ENCODE measurements around the gene TSEN2. TPM values are rescaled to one million over a fixed set of nuclear protein-coding genes. Genes with fewer than 3 reads are reported as not detected.

Gene TSEN2
- total and polyA plus RNA-seq, 2 of the 13 experiments (the other 11 are each of a cell fraction or from before 2014, with no cell fraction given), result 11.0 to 17.3 TPM

DNA sequence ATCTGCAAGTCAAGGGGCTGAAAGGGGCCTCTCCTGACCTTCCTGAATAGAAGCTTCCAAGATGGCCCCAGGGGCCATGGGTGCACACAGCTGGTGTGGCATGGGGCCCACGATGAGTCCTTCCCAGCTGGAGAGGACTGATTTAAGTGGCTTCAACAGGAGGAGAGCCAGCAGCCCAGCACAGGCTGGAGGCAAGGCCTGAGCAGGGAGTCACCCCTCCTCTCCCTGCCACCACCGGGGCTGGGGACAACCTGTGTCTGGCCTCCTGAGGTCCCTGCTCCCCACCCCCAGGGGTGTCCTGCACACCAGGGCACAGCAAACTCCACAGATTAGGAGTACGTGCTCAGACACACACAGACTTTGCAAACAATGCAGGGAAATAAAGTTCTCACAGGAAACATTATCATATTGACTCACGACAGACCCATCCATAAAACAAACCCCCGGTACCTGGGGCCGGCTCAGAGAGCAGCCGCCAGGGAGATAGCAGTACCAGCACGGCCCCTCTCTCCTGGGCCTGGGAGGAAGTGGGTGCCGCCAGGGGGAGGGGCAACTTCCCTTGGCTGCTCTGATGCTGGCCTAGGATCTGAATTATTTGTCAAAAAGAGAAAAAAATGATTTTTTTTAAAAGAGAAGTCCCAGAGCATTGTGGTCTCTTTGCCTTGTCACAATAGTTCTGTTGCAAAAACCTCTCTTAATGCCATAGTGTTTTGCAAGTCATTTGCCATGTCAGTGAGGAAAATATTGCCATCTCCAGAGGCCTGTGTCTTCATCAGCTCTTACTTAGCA is 21.9 kb upstream of the TSEN2 start (continued):
- no peak for TF ChIP-seq ZBTB40 (IDR thresholded peaks at IDR 0.05)
- TF ChIP-seq ZBTB40 (CRISPR knock-in tag; IDR thresholded peaks at IDR 0.05), result peak; percentile 82; the same call in 1 of the 2 replicates
- no peak for TF ChIP-seq ZNF430 (CRISPR knock-in tag; IDR thresholded peaks at IDR 0.05)
- TF ChIP-seq FOXP1 (IDR thresholded peaks at IDR 0.05), result no peak
- TF ChIP-seq FOXP1 (CRISPR knock-in tag; IDR thresholded peaks at IDR 0.05), result peak; percentile 64; the same call in 1 of the 2 replicates
- 0 out of 2 replicates have a peak, but pooled peaks have one; percentile 31 for TF ChIP-seq ZNF709 (CRISPR knock-in tag; IDR thresholded peaks at IDR 0.05)
- peak; percentile 49; the same call in 1 of the 2 replicates for TF ChIP-seq GABPA (IDR thresholded peaks at IDR 0.05; ENCODE audit: low read depth, low read length)
- peak; percentile 74 for TF ChIP-seq GABPA (CRISPR knock-in tag; IDR thresholded peaks at IDR 0.05; ENCODE audit: low read depth)
- TF ChIP-seq, protein P1, sequence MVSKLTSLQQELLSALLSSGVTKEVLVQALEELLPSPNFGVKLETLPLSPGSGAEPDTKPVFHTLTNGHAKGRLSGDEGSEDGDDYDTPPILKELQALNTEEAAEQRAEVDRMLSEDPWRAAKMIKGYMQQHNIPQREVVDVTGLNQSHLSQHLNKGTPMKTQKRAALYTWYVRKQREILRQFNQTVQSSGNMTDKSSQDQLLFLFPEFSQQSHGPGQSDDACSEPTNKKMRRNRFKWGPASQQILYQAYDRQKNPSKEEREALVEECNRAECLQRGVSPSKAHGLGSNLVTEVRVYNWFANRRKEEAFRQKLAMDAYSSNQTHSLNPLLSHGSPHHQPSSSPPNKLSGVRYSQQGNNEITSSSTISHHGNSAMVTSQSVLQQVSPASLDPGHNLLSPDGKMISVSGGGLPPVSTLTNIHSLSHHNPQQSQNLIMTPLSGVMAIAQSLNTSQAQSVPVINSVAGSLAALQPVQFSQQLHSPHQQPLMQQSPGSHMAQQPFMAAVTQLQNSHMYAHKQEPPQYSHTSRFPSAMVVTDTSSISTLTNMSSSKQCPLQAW (CRISPR knock-in tag; IDR thresholded peaks at IDR 0.05), result peak; percentile 62; the same call in 1 of the 2 replicates
- TF ChIP-seq ZNF333 (CRISPR knock-in tag; IDR thresholded peaks at IDR 0.05; ENCODE audit: borderline replicate concordance), result no peak
- TF ChIP-seq RBAK (CRISPR knock-in tag; IDR thresholded peaks at IDR 0.05), result no peak
- TF ChIP-seq ZNF17 (CRISPR knock-in tag; IDR thresholded peaks at IDR 0.05), result no peak
- TF ChIP-seq XRCC5 (optimal IDR thresholded peaks at IDR 0.05; ENCODE audit: low read length), result peak; percentile 40
- no peak for TF ChIP-seq ZNF543 (CRISPR knock-in tag; IDR thresholded peaks at IDR 0.05)
- TF ChIP-seq EP300 (IDR thresholded peaks at IDR 0.05; ENCODE audit: low read depth in 2 of 2, low read length in 2 of 2), result peak in 1 of 2 experiments; percentile 65; a peak in 1 of 4 replicates
- 0 out of 2 replicates have a peak, but pooled peaks have one; percentile 13 for TF ChIP-seq EP300 (CRISPR knock-in tag; IDR thresholded peaks at IDR 0.05; ENCODE audit: borderline replicate concordance)
- TF ChIP-seq, protein P2, sequence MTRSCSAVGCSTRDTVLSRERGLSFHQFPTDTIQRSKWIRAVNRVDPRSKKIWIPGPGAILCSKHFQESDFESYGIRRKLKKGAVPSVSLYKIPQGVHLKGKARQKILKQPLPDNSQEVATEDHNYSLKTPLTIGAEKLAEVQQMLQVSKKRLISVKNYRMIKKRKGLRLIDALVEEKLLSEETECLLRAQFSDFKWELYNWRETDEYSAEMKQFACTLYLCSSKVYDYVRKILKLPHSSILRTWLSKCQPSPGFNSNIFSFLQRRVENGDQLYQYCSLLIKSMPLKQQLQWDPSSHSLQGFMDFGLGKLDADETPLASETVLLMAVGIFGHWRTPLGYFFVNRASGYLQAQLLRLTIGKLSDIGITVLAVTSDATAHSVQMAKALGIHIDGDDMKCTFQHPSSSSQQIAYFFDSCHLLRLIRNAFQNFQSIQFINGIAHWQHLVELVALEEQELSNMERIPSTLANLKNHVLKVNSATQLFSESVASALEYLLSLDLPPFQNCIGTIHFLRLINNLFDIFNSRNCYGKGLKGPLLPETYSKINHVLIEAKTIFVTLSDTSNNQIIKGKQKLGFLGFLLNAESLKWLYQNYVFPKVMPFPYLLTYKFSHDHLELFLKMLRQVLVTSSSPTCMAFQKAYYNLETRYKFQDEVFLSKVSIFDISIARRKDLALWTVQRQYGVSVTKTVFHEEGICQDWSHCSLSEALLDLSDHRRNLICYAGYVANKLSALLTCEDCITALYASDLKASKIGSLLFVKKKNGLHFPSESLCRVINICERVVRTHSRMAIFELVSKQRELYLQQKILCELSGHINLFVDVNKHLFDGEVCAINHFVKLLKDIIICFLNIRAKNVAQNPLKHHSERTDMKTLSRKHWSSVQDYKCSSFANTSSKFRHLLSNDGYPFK (CRISPR knock-in tag; IDR thresholded peaks at IDR 0.05; ENCODE audit: borderline replicate concordance), result 0 out of 2 replicates have a peak, but pooled peaks have one; percentile 26
